ENCODE results near the gene ATP1A3. TPM values are rescaled to one million over a fixed set of nuclear protein-coding genes. Genes with fewer than 3 reads are reported as not detected.

ATP1A3 gene
- total and polyA plus RNA-seq, 2 of the 13 experiments (the other 11 are each of a cell fraction or from before 2014, with no cell fraction given) = 0.01 to 0.04 TPM

DNA sequence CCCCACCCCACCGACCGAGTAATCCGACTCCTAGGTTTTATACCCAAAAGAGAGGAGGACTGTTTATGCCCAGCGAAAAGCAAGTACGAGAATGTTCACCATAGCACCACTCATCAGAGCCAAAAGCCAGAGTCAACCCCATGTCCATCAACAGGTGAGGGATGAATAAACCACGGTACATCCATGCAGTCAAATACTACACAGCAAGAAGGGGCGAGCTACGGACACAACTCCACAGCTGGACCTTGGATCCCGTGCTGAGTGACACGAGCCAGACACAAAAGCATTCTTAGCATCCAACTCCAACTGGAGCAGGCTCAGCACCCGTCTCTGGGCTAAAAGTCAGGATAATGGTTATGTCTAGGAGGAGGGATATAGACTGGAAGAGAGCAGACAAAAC lies 22.7 kb downstream of the ATP1A3 start:
- DNase-seq (ENCODE audit: low spot score) (no peak), ATAC-seq (no peak), FAIRE-seq (no peak)
- Histone ChIP-seq H3K36me3 (replicated peaks in 1 of 2; ENCODE audit: control insufficient read depth in 1 of 2, insufficient read depth in 2 of 2, low read length in 2 of 2) (no peaks in the 10 kb centered on the region), H2AFZ (ENCODE audit: low read length) (no peak overlapping the region), H3K4me3 (replicated peaks in 1 of 3; ENCODE audit: insufficient read depth in 1 of 3, low read depth in 2 of 3, low read length in 3 of 3) (no peak overlapping the region), H3K79me2 (ENCODE audit: insufficient read depth, low read length) (no peaks in the 10 kb centered on the region), H4K20me1 (ENCODE audit: insufficient read depth, low read length) (no peaks in the 10 kb centered on the region), H3K9ac (ENCODE audit: insufficient read depth, low read depth, low read length) (no peak overlapping the region), H3K4me2 (ENCODE audit: low read depth, low read length) (no peak overlapping the region), H3K27me3 (ENCODE audit: control insufficient read depth in 1 of 2, insufficient read depth in 2 of 2, low read length in 2 of 2) (peaks cover 12 to 50% of the 10 kb centered on the region in 2 experiments; a peak in 4 of 5 replicates), H3K27ac (ENCODE audit: extremely low read length, insufficient read depth, low read length) (no peak overlapping the region), H3K4me1 (ENCODE audit: insufficient read depth, low read length) (no peaks in the 10 kb centered on the region), H3K9me3 (ENCODE audit: low read length) (no peaks in the 10 kb centered on the region)
- WGBS (ENCODE audit: low lambda C conversion rate) = 16% methylated on average over 11 of the region's 11 CpGs
- CTCF ChIA-PET (ENCODE audit: low intra/inter-chr PET ratio, low total read pairs) = no interaction called here
- BruUV-seq (replicated peaks) = no TSS peak
- TF ChIP-seq U2AF1 (optimal IDR thresholded peaks at IDR 0.05; ENCODE audit: low read depth, low read length) = no peak
- TF ChIP-seq, protein P1, sequence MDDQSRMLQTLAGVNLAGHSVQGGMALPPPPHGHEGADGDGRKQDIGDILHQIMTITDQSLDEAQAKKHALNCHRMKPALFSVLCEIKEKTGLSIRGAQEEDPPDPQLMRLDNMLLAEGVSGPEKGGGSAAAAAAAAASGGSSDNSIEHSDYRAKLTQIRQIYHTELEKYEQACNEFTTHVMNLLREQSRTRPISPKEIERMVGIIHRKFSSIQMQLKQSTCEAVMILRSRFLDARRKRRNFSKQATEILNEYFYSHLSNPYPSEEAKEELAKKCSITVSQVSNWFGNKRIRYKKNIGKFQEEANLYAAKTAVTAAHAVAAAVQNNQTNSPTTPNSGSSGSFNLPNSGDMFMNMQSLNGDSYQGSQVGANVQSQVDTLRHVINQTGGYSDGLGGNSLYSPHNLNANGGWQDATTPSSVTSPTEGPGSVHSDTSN (CRISPR knock-in tag; IDR thresholded peaks at IDR 0.05; ENCODE audit: borderline replicate concordance) = no peak
- TF ChIP-seq ZNF75D (CRISPR knock-in tag; IDR thresholded peaks at IDR 0.05; ENCODE audit: borderline replicate concordance) = no peak
- no peak for TF ChIP-seq SP5 (CRISPR knock-in tag; IDR thresholded peaks at IDR 0.05; ENCODE audit: borderline replicate concordance, low read depth)
- TF ChIP-seq UBTF (CRISPR knock-in tag; IDR thresholded peaks at IDR 0.05) = no peak
- TF ChIP-seq, protein P2, sequence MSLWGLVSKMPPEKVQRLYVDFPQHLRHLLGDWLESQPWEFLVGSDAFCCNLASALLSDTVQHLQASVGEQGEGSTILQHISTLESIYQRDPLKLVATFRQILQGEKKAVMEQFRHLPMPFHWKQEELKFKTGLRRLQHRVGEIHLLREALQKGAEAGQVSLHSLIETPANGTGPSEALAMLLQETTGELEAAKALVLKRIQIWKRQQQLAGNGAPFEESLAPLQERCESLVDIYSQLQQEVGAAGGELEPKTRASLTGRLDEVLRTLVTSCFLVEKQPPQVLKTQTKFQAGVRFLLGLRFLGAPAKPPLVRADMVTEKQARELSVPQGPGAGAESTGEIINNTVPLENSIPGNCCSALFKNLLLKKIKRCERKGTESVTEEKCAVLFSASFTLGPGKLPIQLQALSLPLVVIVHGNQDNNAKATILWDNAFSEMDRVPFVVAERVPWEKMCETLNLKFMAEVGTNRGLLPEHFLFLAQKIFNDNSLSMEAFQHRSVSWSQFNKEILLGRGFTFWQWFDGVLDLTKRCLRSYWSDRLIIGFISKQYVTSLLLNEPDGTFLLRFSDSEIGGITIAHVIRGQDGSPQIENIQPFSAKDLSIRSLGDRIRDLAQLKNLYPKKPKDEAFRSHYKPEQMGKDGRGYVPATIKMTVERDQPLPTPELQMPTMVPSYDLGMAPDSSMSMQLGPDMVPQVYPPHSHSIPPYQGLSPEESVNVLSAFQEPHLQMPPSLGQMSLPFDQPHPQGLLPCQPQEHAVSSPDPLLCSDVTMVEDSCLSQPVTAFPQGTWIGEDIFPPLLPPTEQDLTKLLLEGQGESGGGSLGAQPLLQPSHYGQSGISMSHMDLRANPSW (CRISPR knock-in tag; IDR thresholded peaks at IDR 0.05; ENCODE audit: borderline replicate concordance) = no peak
- no peak for TF ChIP-seq ZNF605 (CRISPR knock-in tag; IDR thresholded peaks at IDR 0.05)
- TF ChIP-seq ZBTB39 (CRISPR knock-in tag; IDR thresholded peaks at IDR 0.05) = no peak
- no peak for TF ChIP-seq JUNB (CRISPR knock-in tag; IDR thresholded peaks at IDR 0.05; ENCODE audit: borderline replicate concordance)
- in situ Hi-C loops (cut with HindIII; ENCODE audit: extremely low pct_ligation_motif_present, low pct_unique_long_range_greater_than_20kb) = no loop called here
- intact Hi-C loops (cut with micrococcal nuclease; ENCODE audit: unreplicated experiment) = no loop called here
- POLR2A ChIA-PET = no interaction called here

Data from HepG2 (cell line).